Muscle of arm (tissue), 12 donors: ENCODE measurements around the gene UGT1A9. TPM values are rescaled to one million over a fixed set of nuclear protein-coding genes. Genes with fewer than 3 reads are reported as not detected.
"Not testable (repeated sequence)": the region's sequence is repeated elsewhere in the genome, so short reads cannot be mapped to it uniquely, and the experiment has no call there.

Source experiments
- DNase-seq: peaks from one replicate; pipeline ENCODE4 v3.0.0-alpha.2; 2013
- polyA plus RNA-seq, 12 donors: library from polyadenylated mRNA; unstranded; fragments of 120-200 nt; gene quantifications; one replicate each; pipeline ENCODE4 v1.2.1, GENCODE V29; 2013; ENCODE audit not compliant: insufficient read length in 12 of 12

UGT1A9 gene
- polyA plus RNA-seq, 12 donors, result not detected

DNA sequence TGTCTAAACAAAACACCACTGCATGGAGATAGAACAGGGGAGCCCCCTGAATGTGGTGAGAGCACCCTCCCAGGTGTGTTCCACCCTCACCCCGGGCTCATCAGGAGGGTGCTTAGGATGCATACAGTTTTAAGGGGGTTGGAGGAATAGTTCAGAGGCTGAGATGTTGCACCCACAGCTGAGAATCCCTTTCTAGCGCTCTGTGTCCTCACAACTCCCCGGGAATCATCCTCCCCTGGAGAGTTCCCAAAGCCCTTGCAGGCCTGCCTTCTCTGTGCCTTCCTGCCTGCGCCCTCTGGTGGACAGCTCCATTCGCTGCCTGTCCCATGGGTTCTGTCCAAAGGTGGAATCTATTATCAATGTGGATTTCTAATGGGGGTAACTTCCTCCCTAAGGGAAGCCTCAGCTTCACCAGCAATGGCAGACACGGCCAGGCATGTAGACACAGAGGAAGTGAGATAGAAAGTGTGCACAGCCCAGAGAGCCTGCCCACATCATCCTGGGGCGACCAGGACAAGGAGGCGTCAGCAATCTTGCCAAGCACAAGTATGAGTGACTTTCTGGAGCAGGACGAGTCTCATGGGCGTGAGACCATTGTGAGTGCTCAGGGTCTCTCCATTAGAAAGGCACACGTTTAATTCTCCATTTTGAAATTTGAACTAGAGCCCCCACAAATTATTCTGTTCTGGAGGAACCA is 39.8 kb downstream of the UGT1A9 start:
- peak; percentile 16 for DNase-seq

DNA sequence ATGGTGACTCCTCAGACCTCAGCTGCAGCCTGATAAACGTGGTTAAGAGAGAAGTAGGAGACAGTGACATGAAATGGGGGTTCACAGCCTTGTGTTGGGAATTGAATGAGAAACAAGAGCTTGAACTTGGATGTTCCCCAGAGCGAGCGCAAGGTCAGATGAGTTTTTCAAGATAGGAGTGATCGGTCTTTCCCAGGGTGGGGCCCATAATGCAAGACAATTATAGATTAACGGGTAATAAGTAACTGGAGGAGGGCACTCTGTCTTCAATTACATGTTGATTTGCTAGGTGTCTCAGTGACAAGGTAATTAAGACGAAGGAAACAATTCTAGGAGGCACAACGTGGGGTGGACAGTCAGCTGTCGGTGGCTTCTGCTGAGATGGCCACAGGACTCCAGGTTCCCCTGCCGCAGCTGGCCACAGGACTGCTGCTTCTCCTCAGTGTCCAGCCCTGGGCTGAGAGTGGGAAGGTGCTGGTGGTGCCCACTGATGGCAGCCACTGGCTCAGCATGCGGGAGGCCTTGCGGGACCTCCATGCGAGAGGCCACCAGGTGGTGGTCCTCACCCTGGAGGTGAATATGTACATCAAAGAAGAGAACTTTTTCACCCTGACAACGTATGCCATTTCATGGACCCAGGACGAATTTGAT is 41.0 kb downstream of the UGT1A9 start, which contains the start of gene UGT1A5:
TSS of gene UGT1A5 (plus strand) at position 297 of the 651 bp plus-strand sequence. CDS start at position 382, 85 bp downstream.
- DNase-seq, result no peak

DNA sequence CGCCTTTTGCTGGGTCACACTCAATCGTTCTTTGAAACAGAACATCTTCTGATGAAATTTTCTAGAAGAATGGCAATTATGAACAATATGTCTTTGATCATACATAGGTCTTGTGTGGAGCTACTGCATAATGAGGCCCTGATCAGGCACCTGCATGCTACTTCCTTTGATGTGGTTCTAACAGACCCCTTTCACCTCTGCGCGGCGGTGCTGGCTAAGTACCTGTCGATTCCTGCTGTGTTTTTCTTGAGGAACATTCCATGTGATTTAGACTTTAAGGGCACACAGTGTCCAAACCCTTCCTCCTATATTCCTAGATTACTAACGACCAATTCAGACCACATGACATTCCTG is 41.5 kb downstream of the UGT1A9 start:
- no peak for DNase-seq

DNA sequence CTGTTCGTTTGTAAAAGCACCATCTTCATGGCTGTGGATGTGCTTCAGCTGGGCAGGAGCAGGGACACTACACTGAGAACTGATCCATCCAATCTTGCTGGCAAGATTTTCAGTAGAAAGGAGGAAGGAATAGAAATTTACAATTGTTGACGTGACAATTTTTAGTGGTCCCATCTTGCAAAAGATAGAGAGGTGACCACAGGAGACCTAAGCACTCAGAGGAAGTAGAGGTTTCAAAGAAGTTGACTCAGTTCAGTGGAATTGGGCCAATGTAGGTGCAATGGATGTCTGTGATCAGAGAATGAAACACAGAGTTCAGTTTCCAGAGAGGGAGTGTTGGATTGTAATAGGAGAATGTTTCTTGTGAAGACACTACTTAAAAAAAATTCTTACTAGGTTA is 42.4 kb downstream of the UGT1A9 start:
- no peak for DNase-seq

DNA sequence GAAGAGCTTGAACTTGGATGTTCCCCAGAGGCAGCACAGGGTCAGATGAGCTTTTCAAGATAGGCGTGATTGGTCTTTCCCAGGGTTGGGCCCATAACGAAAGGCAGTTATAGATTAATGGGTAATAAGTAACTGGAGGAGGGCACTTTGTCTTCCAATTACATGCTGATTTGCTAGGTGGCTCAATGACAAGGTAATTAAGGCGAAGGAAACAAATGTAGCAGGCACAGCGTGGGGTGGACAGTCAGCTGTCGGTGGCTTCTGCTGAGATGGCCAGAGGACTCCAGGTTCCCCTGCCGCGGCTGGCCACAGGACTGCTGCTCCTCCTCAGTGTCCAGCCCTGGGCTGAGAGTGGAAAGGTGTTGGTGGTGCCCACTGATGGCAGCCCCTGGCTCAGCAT is 46.9 kb downstream of the UGT1A9 start, which contains the start of gene UGT1A4:
TSS of gene UGT1A4 (plus strand) at position 185 of the 400 bp plus-strand sequence. CDS start at position 270, 85 bp downstream.
- DNase-seq, result no peak

DNA sequence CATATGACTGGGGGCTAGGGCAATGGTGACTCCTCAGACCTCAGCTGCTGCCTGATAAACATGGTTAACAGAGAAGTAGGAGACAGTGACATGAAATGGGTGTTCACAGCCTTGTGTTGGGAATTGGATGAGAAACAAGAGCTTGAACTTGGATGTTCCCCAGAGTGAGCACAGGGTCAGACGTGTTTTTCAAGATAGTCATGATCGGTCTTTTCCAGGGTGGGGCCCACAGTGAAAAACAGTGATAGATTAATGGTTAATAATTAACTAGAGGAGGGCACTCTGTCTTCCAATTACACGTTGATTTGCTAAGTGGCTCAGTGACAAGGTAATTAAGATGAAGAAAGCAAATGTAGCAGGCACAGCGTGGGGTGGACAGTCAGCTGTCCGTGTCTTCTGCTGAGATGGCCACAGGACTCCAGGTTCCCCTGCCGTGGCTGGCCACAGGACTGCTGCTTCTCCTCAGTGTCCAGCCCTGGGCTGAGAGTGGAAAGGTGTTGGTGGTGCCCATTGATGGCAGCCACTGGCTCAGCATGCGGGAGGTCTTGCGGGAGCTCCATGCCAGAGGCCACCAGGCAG is 57.1 kb downstream of the UGT1A9 start, which contains the start of gene UGT1A3:
TSS of gene UGT1A3 (plus strand) at position 320 of the 579 bp plus-strand sequence. CDS start at position 405, 85 bp downstream.
- no peak for DNase-seq

DNA sequence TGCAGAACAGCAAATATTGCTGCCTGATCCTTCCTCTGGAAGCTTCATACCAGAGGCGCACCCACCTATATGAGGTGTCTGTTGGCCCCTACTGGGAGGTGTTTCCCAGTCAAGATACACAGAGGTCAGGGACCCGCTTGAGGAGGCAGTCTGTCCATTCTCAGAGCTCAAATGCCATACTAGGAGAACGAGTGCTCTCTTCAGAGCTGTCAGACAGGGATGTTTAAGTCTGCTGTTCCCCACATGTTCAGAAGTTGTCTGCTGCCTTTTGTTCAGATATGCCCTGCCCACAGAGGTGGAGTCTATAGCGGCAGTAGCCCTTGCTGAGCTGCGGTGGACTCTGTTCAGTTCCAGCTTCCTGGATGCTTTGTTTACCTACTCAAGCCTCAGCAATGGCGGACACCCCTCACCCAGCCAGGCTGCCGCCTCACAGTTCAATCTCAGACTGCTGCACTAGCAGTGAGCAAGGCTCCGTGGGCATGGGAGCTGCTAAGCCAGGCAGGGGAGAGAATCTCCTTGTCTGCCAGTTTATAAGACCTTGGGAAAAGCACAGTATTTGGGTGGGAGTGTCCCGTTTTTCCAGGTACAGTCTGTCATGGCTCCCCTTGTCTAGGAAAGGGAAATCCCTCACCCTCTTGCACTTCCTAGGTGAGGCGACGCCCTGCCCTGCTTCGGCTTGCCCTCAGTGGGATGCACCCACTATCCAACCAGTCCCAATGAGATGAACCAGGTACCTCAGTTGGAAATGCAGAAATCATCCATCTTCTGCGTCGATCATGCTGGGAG is 65.4 kb downstream of the UGT1A9 start:
- not testable (repeated sequence) for DNase-seq

DNA sequence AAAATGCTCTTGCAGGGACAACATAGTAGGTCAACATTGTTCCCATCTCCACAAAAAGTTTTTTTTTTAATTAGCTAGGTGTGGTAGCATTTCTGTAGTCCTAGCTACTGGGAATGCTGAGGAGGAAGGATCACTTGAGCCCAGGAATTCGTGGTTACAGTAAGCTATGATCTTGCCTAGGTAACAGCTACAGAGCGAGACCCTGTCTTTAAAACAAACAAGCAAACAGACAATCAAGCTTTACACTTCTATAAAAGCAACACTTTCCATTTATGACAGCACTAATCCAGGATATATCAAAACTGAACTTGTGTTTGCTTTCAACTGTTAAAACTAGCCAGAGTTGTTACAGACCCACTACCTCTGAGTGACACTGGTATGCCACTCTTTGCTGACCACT is 69.2 kb downstream of the UGT1A9 start:
- DNase-seq, result no peak

DNA sequence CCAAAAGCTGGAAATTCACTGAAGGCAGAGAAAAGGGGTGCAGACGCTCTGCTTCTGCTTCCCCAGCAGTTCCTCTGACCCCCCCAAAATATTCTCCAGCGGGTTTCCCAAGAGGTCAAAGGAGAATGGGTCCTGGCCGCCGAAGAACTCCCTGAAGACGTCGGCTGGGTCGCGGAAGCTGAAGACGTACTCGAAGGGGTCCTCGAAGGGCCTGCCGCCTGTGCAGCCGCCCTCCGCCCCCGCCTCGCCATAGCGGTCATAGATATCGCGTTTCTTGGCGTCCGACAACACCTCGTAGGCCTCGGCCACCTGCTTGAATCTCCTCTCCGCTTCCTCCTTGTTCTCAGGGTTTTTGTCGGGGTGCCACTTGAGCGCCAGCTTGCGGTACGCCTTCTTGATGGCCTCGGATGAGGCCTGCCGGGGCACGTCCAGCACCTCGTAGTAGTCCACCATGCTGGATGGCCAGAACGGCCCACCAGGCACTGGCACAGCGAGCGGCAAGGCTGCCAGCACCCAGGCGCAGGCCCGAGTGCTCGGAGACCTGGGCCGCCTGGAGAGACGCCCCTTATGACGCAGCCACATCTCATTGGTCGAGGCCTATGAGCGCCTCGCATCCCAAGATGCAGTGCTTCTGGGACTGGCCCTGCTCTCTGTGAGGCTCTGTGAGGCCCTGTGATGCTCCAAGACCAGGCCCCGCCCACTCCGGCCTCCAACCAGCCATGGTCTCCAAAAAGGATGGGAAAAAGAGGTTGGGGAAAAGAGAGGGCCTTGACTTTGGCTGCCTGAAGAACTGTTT is 72.0 kb downstream of the UGT1A9 start:
- DNase-seq, result no peak

DNA sequence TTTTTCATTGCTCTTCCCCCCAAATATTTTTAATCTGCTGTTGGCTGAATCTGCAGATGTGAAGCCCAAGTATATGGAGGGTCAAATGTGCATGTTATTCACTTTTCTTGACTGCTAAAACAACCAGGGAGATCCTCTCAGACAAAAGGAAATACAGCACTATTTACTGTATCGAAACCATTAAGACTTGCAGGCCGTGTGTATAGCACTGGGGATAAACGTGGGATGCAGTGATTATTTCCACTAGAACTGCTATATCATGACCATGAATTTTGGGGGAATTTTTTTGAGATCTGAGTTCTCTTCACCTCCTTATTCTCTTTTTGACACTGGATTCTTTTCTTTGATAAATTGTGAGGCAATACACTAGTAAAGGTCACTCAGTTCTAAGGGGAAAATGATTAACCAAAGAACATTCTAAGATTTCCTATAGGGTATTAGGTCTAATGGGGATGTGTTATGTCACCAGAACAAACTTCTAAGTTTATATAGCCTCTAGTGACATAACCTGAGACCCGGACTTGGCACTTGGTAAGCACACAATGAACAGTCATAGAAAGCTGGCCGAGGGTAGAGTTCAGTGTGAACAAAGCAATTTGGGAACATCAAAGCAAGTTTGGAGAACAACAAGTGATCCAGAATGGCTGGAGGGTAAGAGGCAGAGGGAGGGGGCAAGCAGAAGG is 73.5 kb downstream of the UGT1A9 start:
- no peak for DNase-seq

DNA sequence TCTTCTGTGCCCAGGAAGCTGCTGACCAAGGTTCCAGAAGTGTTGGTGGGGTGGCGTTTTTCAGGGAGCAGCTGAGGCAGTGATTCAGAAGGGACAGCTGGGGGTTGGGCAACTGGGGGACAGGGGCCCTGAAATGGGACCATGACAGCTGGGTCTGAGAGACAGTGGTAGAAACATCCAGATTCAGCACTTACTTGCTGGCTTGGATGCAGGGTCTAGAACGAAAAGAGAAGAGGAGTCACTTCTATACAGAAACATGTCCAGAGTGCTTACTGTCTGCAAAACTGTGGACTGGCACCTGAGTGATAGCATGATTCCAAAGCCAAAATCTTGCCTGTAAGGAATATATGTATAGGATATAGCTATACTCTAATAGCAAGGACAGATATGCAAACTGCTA is 74.1 kb downstream of the UGT1A9 start:
- not testable (repeated sequence) for DNase-seq

DNA sequence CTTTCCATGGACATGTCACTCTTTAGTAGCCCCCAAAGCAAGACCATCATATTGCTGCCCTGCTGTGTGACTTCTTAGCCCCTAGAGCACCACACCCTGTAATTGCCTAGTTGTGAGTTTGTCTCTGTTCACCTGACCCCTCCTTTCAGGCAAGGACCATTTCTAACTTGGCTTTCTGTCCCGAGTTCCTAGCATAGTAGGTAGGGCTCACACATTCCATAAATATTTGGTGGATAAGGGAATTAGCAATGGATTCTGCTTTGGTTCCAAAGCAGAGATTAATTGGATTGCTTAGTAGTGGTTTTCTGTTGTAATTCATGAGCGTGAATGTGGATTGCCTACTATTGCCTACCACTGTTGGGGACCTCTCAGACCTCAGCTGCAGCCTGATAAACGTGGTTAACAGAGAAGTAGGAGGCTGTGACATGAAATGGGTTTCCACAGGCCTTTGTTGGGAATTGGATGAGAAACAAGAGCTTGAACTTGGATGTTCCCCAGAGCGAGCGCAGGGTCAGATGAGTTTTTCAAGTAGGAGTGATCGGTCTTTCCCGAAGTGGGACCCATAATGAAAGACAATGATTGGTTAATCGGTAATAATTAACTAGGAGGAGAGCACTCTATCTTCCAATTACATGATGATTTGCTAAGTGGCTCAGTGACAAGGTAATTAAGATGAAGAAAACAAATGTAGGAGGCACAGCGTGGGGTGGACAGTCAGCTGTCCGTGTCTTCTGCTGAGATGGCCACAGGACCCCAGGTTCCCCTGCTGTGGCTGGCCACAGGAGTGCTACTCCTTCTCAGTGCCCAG is 75.0 kb downstream of the UGT1A9 start:
- no peak for DNase-seq

DNA sequence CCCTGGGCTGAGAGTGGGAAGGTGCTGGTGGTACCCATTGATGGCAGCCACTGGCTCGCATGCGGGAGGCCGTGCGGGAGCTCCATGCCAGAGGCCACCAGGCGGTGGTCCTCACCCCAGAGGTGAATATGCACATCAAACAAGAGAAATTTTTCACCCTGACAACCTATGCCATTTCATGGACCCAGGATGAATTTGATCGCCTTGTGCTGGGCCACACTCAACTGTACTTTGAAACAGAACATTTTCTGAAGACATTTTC is 75.5 kb downstream of the UGT1A9 start:
- no peak for DNase-seq

DNA sequence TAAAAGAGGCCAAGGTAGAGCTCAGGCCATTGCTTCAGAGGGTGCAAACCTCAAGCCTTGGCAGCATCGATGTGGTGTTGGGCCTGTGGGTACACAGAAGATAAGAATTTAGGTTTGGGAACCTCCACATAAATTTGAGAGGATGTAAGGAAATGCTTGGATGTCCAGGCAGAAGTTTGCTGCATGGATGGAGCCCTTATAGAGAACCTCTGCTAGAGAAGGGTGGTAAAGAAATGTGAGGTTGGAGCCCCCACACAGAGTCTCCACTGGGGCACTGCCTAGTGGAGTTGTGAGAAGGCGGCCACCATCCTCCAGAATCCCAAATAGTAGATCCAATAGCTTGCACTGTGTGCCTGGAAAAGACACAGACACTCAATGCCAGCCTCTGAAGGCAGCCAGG is 79.0 kb downstream of the UGT1A9 start:
- DNase-seq, result not testable (repeated sequence)

DNA sequence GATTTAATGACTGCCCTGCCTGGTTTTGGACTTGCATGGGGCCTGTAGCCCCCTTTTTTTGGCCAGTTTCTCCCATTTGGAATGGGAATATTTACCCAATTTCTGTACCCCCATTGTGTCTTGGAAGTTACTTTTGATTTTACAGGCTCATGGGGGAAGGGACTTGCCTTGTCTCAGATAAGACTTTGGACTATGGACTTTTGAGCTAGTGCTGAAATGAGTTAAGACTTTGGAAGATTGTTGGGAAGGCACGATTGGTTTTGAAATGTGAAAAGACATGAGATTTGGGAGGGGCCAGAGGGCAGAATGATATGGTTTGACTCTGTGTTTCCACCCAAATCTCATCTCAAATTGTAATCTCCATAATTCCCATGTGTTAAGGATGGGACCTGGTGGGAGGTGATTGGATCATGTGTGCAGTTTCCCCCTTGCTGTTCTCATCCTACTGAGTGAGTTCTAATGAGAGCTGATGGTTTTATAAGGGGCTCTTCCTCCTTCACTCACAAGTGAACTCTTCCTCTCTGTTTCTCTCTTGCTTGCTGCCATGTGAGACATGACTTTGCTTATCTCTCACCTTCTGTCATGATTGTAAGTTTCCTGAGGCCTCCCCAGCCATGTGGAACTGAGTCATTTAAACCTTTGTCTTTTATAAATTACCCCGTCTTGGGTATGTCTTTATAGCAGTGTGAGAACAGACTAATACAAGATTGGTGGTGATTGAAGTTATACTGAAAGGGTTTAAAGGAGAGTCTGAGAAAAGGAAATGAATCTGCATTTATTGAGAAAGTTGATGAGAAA is 79.7 kb downstream of the UGT1A9 start:
- not testable (repeated sequence) for DNase-seq

DNA sequence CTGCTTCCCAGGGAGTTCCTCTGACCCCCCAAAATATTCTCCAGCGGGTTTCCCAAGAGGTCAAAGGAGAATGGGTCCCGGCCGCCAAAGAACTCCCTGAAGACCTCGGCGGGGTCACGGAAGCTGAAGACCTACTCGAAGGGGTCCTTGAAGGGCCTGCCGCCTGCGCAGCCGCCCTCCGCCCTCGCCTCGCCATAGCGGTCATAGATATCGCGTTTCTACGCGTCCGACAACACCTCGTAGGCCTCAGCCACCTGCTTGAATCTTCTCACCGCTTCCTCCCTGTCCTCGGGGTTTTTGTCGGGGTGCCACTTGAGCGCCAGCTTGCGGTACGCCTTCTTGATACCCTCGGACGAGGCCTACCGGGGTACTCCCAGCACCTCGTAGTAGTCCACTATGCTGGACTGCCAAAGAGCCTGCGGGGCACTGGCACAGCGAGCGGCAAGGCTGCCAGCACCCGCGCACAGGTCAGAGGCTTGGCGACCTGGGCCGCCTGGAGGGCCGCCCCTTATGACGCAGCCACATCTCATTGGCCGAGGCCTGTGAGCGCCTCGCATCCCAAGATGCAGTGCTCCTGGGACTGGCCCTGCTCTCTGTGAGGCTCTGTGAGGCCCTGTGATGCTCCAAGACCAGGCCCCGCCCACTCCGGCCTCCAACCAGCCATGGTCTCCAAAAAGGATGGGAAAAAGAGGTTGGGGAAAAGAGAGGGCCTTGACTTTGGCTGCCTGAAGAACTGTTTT is 83.3 kb downstream of the UGT1A9 start:
- no peak for DNase-seq

DNA sequence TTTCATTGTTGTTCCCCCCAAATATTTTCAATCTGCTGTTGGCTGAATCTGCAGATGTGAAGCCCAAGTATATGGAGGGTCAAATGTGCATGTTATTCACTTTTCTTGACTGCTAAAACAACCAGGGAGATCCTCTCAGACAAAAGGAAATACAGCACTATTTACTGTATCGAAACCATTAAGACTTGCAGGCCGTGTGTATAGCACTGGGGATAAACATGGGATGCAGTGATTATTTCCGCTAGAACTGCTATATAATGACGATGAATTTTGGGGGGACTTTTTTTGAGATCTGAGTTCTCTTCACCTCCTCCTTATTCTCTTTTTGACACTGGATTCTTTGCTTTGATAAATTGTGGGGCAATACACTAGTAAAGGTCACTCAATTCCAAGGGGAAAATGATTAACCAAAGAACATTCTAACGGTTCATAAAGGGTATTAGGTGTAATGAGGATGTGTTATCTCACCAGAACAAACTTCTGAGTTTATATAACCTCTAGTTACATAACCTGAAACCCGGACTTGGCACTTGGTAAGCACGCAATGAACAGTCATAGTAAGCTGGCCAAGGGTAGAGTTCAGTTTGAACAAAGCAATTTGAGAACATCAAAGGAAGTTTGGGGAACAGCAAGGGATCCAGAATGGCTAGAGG is 84.9 kb downstream of the UGT1A9 start:
- no peak for DNase-seq

DNA sequence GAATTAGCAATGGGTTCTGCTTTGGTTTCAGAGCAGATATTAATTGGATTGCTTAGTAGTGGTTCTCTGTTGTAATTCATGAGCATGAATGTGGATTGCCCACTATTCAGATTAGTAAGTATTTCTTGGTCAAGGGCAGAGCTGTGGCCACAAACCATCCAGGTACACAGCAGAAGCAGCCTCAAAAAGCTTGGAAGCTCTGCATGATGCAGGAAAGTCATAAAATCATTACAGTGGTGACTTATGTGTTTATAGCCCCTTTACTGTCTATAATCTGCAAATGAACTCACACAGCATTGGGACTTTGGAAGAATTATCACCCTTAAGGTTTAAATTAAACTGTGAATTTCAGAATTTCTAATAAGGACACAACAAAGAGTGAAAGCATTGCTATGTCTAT is 86.4 kb downstream of the UGT1A9 start:
- no peak for DNase-seq
